H1 (cell line): ENCODE data around the gene SPARC. TPM values are rescaled to one million over a fixed set of nuclear protein-coding genes. Genes with fewer than 3 reads are reported as not detected.

ENCODE experiments used
- CTCF ChIA-PET: fragments of 300-600 bp; sonication (Branson Sonifier 250); formaldehyde crosslinking; loops from one replicate; lab custom pipeline; 2021; ENCODE audit not compliant: partially characterized antibody; lab: Charles Lee
- POLR2A ChIA-PET: fragments of 300-600 bp; sonication (Branson Sonifier 250); formaldehyde crosslinking; loops from one replicate; lab custom pipeline; 2021; ENCODE audit warnings: inconsistent platforms; ENCODE audit not compliant: partially characterized antibody; lab: Charles Lee
- DNase-seq, 2 experiments: peaks; one replicate each; pipeline versions ENCODE4 v3.0.0 to v3.0.0-alpha.2; 2010 to 2022; ENCODE audit warnings: low spot score in 2 of 2, low read depth in 1 of 2, mixed read lengths in 1 of 2
- FAIRE-seq: peaks from 2 replicates; lab custom pipeline; 2011; peaks lifted over from hg19 to GRCh38; lab: Jason Lieb, UNC
- H2AFZ ChIP-seq: 2 replicates; pipeline ENCODE4 v1.8.1; 2012; ENCODE audit warnings: low read length, inconsistent platforms
- H2AK5ac ChIP-seq: 2 replicates; pipeline ENCODE4 v1.6.1; 2013; ENCODE audit warnings: low read depth, low read length
- H2BK120ac ChIP-seq: replicated peaks from 2 replicates; pipeline ENCODE3; 2013; ENCODE audit warnings: low read depth, low read length, inconsistent platforms
- H2BK12ac ChIP-seq: 2 replicates; pipeline ENCODE4 v1.6.1; 2013; ENCODE audit warnings: low read depth, low read length
- H2BK15ac ChIP-seq: 2 replicates; pipeline ENCODE4 v1.6.1; 2013; ENCODE audit warnings: low read length
- H2BK20ac ChIP-seq: 2 replicates; pipeline ENCODE4 v1.6.1; 2013; ENCODE audit warnings: low read length
- H2BK5ac ChIP-seq: 2 replicates; pipeline ENCODE4 v1.6.1; 2013; ENCODE audit warnings: low read depth, low read length
- H3K14ac ChIP-seq: 2 replicates; pipeline ENCODE4 v1.6.1; 2013; ENCODE audit warnings: inconsistent platforms; ENCODE audit not compliant: insufficient read length
- H3K18ac ChIP-seq: 2 replicates; pipeline ENCODE4 v1.6.1; 2013; ENCODE audit warnings: low read length; ENCODE audit errors: extremely low read depth
- H3K23ac ChIP-seq: 2 replicates; pipeline ENCODE4 v1.6.1; 2013; ENCODE audit warnings: inconsistent platforms; ENCODE audit not compliant: insufficient read length
- H3K23me2 ChIP-seq: 2 replicates; pipeline ENCODE4 v1.6.1; 2013; ENCODE audit warnings: low read depth, low read length
- H3K27ac ChIP-seq: 2 replicates; pipeline ENCODE4 v1.6.1; 2011; ENCODE audit warnings: low read depth, low read length, inconsistent platforms
- H3K27me3 ChIP-seq, 4 experiments: replicated peaks in 1 of 4; 1 replicate in 1 of 4; 2 replicates in 3 of 4; pipeline versions ENCODE4 v1.6.1 to v1.8.1; 2011 to 2013; ENCODE audit warnings: low read length in 3 of 4, mild to moderate bottlenecking in 3 of 4, inconsistent platforms in 2 of 4, mixed read lengths in 2 of 4, moderate library complexity in 1 of 4; ENCODE audit not compliant: control insufficient read depth in 3 of 4, insufficient read depth in 3 of 4; ENCODE audit errors: extremely low read depth in 1 of 4
- H3K36me3 ChIP-seq, 4 experiments: 2 replicates each; pipeline versions ENCODE4 v1.6.1 to v1.8.1; 2011 to 2013; ENCODE audit warnings: mild to moderate bottlenecking in 4 of 4, low read length in 3 of 4, moderate library complexity in 2 of 4, control low read depth in 1 of 4, inconsistent platforms in 1 of 4; ENCODE audit not compliant: insufficient read depth in 4 of 4, control insufficient read depth in 2 of 4
- H3K4ac ChIP-seq: replicated peaks from 2 replicates; pipeline ENCODE3; 2013; ENCODE audit warnings: low read length, low read depth, mixed read lengths, inconsistent platforms; ENCODE audit not compliant: insufficient read length
- H3K4me1 ChIP-seq, 4 experiments: replicated peaks in 1 of 4; 1 replicate in 1 of 4; 2 replicates in 3 of 4; pipeline versions ENCODE4 v1.6.1 to v1.8.1; 2011 to 2013; ENCODE audit warnings: low read length in 3 of 4, inconsistent platforms in 2 of 4, mixed read lengths in 1 of 4; ENCODE audit not compliant: insufficient read depth in 4 of 4, control insufficient read depth in 3 of 4
- H3K4me2 ChIP-seq, 2 experiments: 2 replicates each; pipeline versions ENCODE4 v1.6.1 to v1.8.1; 2011 to 2013; ENCODE audit warnings: low read depth in 2 of 2, low read length in 2 of 2, control low read depth in 1 of 2, inconsistent platforms in 1 of 2, mild to moderate bottlenecking in 1 of 2; ENCODE audit not compliant: insufficient read depth in 1 of 2
- H3K4me3 ChIP-seq, 4 experiments: fragments of 200-600, 300-600 bp in 1 of 4; sonication (generic), shearing (Covaris generic), sonication (Bioruptor Twin) in 1 of 4; 2 replicates each; pipeline versions ENCODE4 v1.5.1 to v1.8.1; 2011 to 2016; ENCODE audit warnings: low read length in 4 of 4, low read depth in 3 of 4, control low read depth in 2 of 4, inconsistent platforms in 2 of 4, mild to moderate bottlenecking in 2 of 4, mixed read lengths in 1 of 4, moderate library complexity in 1 of 4; ENCODE audit not compliant: insufficient read depth in 2 of 4; ENCODE audit errors: extremely low read depth in 1 of 4
- H3K56ac ChIP-seq: replicated peaks from 2 replicates; pipeline ENCODE3; 2013; ENCODE audit warnings: low read depth, mild to moderate bottlenecking, mixed read lengths, low read length, inconsistent platforms; ENCODE audit not compliant: insufficient read length
- H3K79me1 ChIP-seq: 2 replicates; pipeline ENCODE4 v1.6.1; 2013; ENCODE audit warnings: low read depth, low read length, control low read depth
- H3K79me2 ChIP-seq, 2 experiments: 2 replicates each; pipeline versions ENCODE4 v1.6.1 to v1.8.1; 2012 to 2013; ENCODE audit warnings: low read length in 2 of 2, mild to moderate bottlenecking in 2 of 2, inconsistent platforms in 1 of 2; ENCODE audit not compliant: insufficient read depth in 2 of 2, control insufficient read depth in 1 of 2
- H3K9ac ChIP-seq, 4 experiments: replicated peaks in 1 of 4; 1 replicate in 1 of 4; 2 replicates in 3 of 4; pipeline versions ENCODE4 v1.6.1 to v1.8.1; 2011 to 2013; ENCODE audit warnings: low read depth in 3 of 4, low read length in 3 of 4, control low read depth in 2 of 4, mild to moderate bottlenecking in 2 of 4, moderate library complexity in 2 of 4, inconsistent platforms in 1 of 4; ENCODE audit errors: extremely low read depth in 1 of 4
- H3K9me3 ChIP-seq, 2 experiments: 2 replicates each; pipeline versions ENCODE4 v1.6.1 to v1.8.1; 2012 to 2013; ENCODE audit warnings: mild to moderate bottlenecking in 2 of 2, moderate library complexity in 2 of 2, control low read depth in 1 of 2, inconsistent platforms in 1 of 2, low read depth in 1 of 2, low read length in 1 of 2, mixed read lengths in 1 of 2; ENCODE audit not compliant: insufficient read depth in 2 of 2
- H4K20me1 ChIP-seq, 2 experiments: replicated peaks in 1 of 2; 2 replicates each; pipeline versions ENCODE3 to v1.8.1; 2011 to 2013; ENCODE audit warnings: inconsistent platforms in 2 of 2, low read length in 2 of 2, mild to moderate bottlenecking in 1 of 2; ENCODE audit not compliant: insufficient read depth in 2 of 2, control insufficient read depth in 1 of 2
- H4K5ac ChIP-seq: 2 replicates; pipeline ENCODE4 v1.6.1; 2013; ENCODE audit warnings: low read length, low read depth, mixed read lengths, inconsistent platforms; ENCODE audit not compliant: insufficient read length
- H4K8ac ChIP-seq: 2 replicates; pipeline ENCODE4 v1.8.0; 2013; ENCODE audit warnings: mild to moderate bottlenecking, moderate library complexity, low read length, inconsistent platforms; ENCODE audit not compliant: insufficient read depth; ENCODE audit errors: extremely low read depth
- H4K91ac ChIP-seq: replicated peaks from 2 replicates; pipeline ENCODE3; 2013; ENCODE audit warnings: low read length, mixed read lengths, inconsistent platforms; ENCODE audit not compliant: insufficient read length
- BACH1 ChIP-seq: IDR thresholded peaks from 2 replicates; pipeline ENCODE4 v1.6.1; 2012; ENCODE audit warnings: low read length, improper control_type of control experiment
- MAFK ChIP-seq: IDR thresholded peaks from 2 replicates; pipeline ENCODE4 v1.6.1; 2012; ENCODE audit warnings: low read depth, mild to moderate bottlenecking, improper control_type of control experiment, low read length
- WGBS, 2 experiments: shearing (Covaris generic) in 1 of 2; methylation state at CpG; one replicate each; pipeline versions ENCODE4 v1.1.6 to v1.1.7; 2013 to 2015; ENCODE audit warnings: low lambda C conversion rate in 2 of 2, mixed read lengths in 2 of 2, inconsistent platforms in 1 of 2, low coverage in 1 of 2, missing lambda C conversion rate in 1 of 2; ENCODE audit not compliant: insufficient replicate concordance in 2 of 2, insufficient coverage in 1 of 2, insufficient read length in 1 of 2; ENCODE audit errors: extremely low coverage in 1 of 2, missing lambda C conversion rate in 1 of 2; 5-methylcytosine and 5-hydroxymethylcytosine counted together
- polyA plus RNA-seq, 7 experiments: library from polyadenylated mRNA; depleted of rRNA in 3 of 7; stranded (reverse) in 5 of 7; unstranded in 2 of 7; fragments of >200 nt in 5 of 7; fragments of 200-250 nt in 2 of 7; gene quantifications; 1 replicate in 5 of 7; 2 replicates in 1 of 7; 4 replicates in 1 of 7; pipeline versions ENCODE4 v1.2.1 to v1.2.3, GENCODE V29; 2011 to 2013; ENCODE audit warnings: missing spikeins in 2 of 7, mixed read lengths in 2 of 7
- total RNA-seq: library from RNA; stranded (reverse); fragmentation: NEBNext Ultra II Directional; extraction: Animal tissue kit (Norgen Biotek cat#: 25700); gene quantifications from 2 replicates; pipeline ENCODE4 v1.2.1, GENCODE V29; 2021

The SPARC gene
- total and polyA plus RNA-seq, 2 of the 8 experiments (the other 6 are each of a cell fraction or from before 2014, with no cell fraction given): 375 to 438 TPM

DNA sequence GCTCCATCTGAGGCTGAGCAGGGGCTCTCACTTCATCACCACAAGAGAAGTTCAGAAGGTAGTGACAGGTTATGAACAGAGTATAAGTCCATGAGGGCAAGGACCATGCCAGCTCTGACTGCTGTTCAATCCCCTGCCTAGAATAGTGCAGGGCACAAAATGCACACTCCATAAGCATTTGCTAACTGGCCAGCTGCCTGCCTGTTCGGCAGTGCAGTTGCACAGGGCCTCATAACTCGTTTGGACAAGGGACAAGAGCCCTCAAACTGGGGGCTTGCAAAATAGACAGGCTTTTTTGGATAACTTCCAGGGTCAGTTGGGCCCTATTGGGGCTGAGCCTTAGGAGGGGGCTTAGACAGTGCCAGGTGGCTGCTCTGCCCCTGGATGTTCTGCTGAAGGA, 21.1 kb downstream of the SPARC start:
- 96% methylated on average over 2 of the region's 2 CpGs; no CpG with 5 or more reads in 1 of the 2 experiments for WGBS, 2 experiments
- Histone ChIP-seq H3K4me2 (no peak overlapping the region), H4K5ac (no peak overlapping the region), H3K79me1 (no peaks in the 10 kb centered on the region), H2BK15ac (no peak overlapping the region), H3K4me1 (peaks cover 0 to 5% (median 0%) of the 10 kb centered on the region in 4 experiments; a peak in 1 of 7 replicates), H4K20me1 (peaks cover 0 to 2% of the 10 kb centered on the region in 2 experiments), H3K56ac (no peak overlapping the region), H3K4ac (no peak overlapping the region), H3K18ac (no peak overlapping the region), H3K36me3 (peaks cover 18 to 70% (median 52%) of the 10 kb centered on the region in 4 experiments), H2BK20ac (no peak overlapping the region), H3K27me3 (no peaks in the 10 kb centered on the region), H3K23ac (no peak overlapping the region)
- POLR2A ChIA-PET: interaction anchor here (0.9 to 1.8 kb wide), 3 partner anchors 13 to 19 kb away, joined by 3 to 4 read pairs (median 3); no protein-coding TSS in a partner anchor
- no peak for TF ChIP-seq MAFK
- TF ChIP-seq BACH1: no peak
- TF ChIP-seq, all 59 proteins: peak for 0
- Histone ChIP-seq H3K9ac (no peak overlapping the region), H3K23me2 (no peaks in the 10 kb centered on the region), H3K14ac (no peak overlapping the region), H3K4me3 (no peak overlapping the region), H2AK5ac (no peak overlapping the region), H2BK5ac (no peak overlapping the region; the same call in 1 of the 2 replicates), H4K91ac (no peak overlapping the region), H2BK120ac (no peak overlapping the region), H2BK12ac (no peak overlapping the region), H4K8ac (no peak overlapping the region), H3K27ac (no peak overlapping the region), H3K79me2 (no peaks in the 10 kb centered on the region), H2AFZ (no peak overlapping the region), H3K9me3 (no peaks in the 10 kb centered on the region)
- CTCF ChIA-PET: interaction anchor here (0.9 to 43.0 kb wide), 10 partner anchors 8 to 427 kb away, joined by 3 to 991 read pairs (median 8); partner anchors contain the start of gene ATOX1
- DNase-seq (no peak), FAIRE-seq (no peak)
